HCT116 (cell line): ENCODE measurements around the gene CISD1. TPM values are rescaled to one million over a fixed set of nuclear protein-coding genes. Genes with fewer than 3 reads are reported as not detected.

Experiments
- ATAC-seq: fragments of 200-7000 bp; cut with Tn5 transposase; 2 replicates; pipeline ENCODE4 v1.9.1; 2020; ENCODE audit warnings: mild to moderate bottlenecking, moderate library complexity
- BruUV-seq: library from RNA; stranded (reverse); fragments of 400-500 nt; replicated peaks from 2 replicates; lab custom pipeline; 2021; lab: Mats Ljungman, UMichigan
- CTCF ChIA-PET: fragments of 300-600 bp; sonication (Branson Sonifier 250); formaldehyde crosslinking; loops from one replicate; lab custom pipeline; 2021; ENCODE audit warnings: antibody characterized with exemption; lab: Charles Lee
- POLR2A ChIA-PET: fragments of 300-600, 350-600 bp; sonication (Branson Sonifier 250); formaldehyde crosslinking; loops from one replicate; lab custom pipeline; 2021; ENCODE audit warnings: antibody characterized with exemption; lab: Charles Lee
- RAD21 ChIA-PET, 2 experiments: fragments of 300-600 bp; sonication (Branson Sonifier 250); formaldehyde crosslinking; loops; one replicate each; lab custom pipeline; 2023; ENCODE audit warnings: low total read pairs in 2 of 2; ENCODE audit not compliant: uncharacterized antibody in 2 of 2, unreplicated experiment in 2 of 2, low non-redundant PET in 1 of 2; lab: Charles Lee
- DNase-seq: peaks from one replicate; pipeline ENCODE4 v3.0.0-alpha.2; 2010; ENCODE audit warnings: low read depth, low spot score
- H2AFZ ChIP-seq: fragments of 200-600 bp; shearing (Covaris generic), sonication (generic); 2 replicates; pipeline ENCODE4 v1.6.1; 2017; ENCODE audit warnings: low read depth, mixed run types, mixed read lengths, antibody characterized with exemption, low read length; ENCODE audit not compliant: poor library complexity, severe bottlenecking
- H3K27ac ChIP-seq: 2 replicates; pipeline ENCODE4 v1.5.1; 2012; ENCODE audit warnings: low read depth, low read length
- H3K27me3 ChIP-seq: fragments of 200-600 bp; sonication (generic); 2 replicates; pipeline ENCODE4 v1.6.1; 2016; ENCODE audit warnings: mixed run types, low read length, mixed read lengths; ENCODE audit not compliant: insufficient read depth
- H3K36me3 ChIP-seq, 2 experiments: fragments of 200-500 bp in 1 of 2; fragments of 200-600 bp in 1 of 2; sonication (Bioruptor generic) in 1 of 2; sonication (generic) in 1 of 2; 2 replicates each; pipeline versions ENCODE4 v1.5.1 to v1.6.1; 2014 to 2016; ENCODE audit warnings: low read length in 2 of 2, inconsistent platforms in 1 of 2, mixed read lengths in 1 of 2, mixed run types in 1 of 2; ENCODE audit not compliant: insufficient read depth in 2 of 2, control insufficient read depth in 1 of 2
- H3K4me1 ChIP-seq, 2 experiments: fragments of 200-600 bp in 1 of 2; sonication (generic) in 1 of 2; 2 replicates each; pipeline versions ENCODE4 v1.5.1 to v1.6.1; 2012 to 2017; ENCODE audit warnings: low read length in 2 of 2, inconsistent platforms in 1 of 2, mild to moderate bottlenecking in 1 of 2, mixed read lengths in 1 of 2, mixed run types in 1 of 2, moderate library complexity in 1 of 2; ENCODE audit not compliant: insufficient read depth in 2 of 2, control insufficient read depth in 1 of 2
- H3K4me2 ChIP-seq: fragments of 200-600 bp; sonication (generic); 2 replicates; pipeline ENCODE4 v1.6.1; 2017; ENCODE audit warnings: mixed run types, low read length, mixed read lengths
- H3K4me3 ChIP-seq, 2 experiments: fragments of 200-600 bp in 1 of 2; sonication (generic) in 1 of 2; replicated peaks in 1 of 2; 2 replicates each; pipeline ENCODE4 v1.5.1; 2011 to 2016; ENCODE audit warnings: low read length in 2 of 2, control low read depth in 1 of 2, low read depth in 1 of 2, mild to moderate bottlenecking in 1 of 2, mixed read lengths in 1 of 2, mixed run types in 1 of 2
- H3K79me2 ChIP-seq: fragments of 200-600 bp; sonication (generic); 2 replicates; pipeline ENCODE4 v1.6.1; 2017; ENCODE audit warnings: mild to moderate bottlenecking, mixed run types, low read length, moderate library complexity, mixed read lengths; ENCODE audit not compliant: insufficient read depth
- H3K9ac ChIP-seq: fragments of 200-600 bp; sonication (generic); 2 replicates; pipeline ENCODE4 v1.6.1; 2016; ENCODE audit warnings: low read length, mixed read lengths
- H3K9me2 ChIP-seq: fragments of 200-600 bp; sonication (generic), shearing (Covaris generic); 2 replicates; pipeline ENCODE4 v1.6.1; 2017; ENCODE audit warnings: mixed run types, mild to moderate bottlenecking, moderate library complexity; ENCODE audit not compliant: insufficient read depth
- H3K9me3 ChIP-seq, 2 experiments: fragments of 200-500 bp in 1 of 2; fragments of 200-600 bp in 1 of 2; sonication (Bioruptor generic) in 1 of 2; sonication (generic) in 1 of 2; 2 replicates each; pipeline ENCODE4 v1.6.1; 2014 to 2017; ENCODE audit warnings: low read length in 2 of 2, mixed read lengths in 2 of 2, inconsistent platforms in 1 of 2, low read depth in 1 of 2, mild to moderate bottlenecking in 1 of 2, mixed run types in 1 of 2, moderate library complexity in 1 of 2; ENCODE audit not compliant: control insufficient read depth in 1 of 2, insufficient read depth in 1 of 2
- H4K20me1 ChIP-seq: fragments of 200-600 bp; sonication (generic), shearing (Covaris generic); 2 replicates; pipeline ENCODE4 v1.6.1; 2017; ENCODE audit warnings: mixed run types, mild to moderate bottlenecking, moderate library complexity; ENCODE audit not compliant: insufficient read depth
- CBX3 ChIP-seq: IDR thresholded peaks from 2 replicates; pipeline ENCODE4 v1.6.1; 2012; ENCODE audit warnings: low read depth
- EGR1 ChIP-seq: IDR thresholded peaks from 2 replicates; pipeline ENCODE4 v1.6.1; 2012; ENCODE audit warnings: low read depth
- ELF1 ChIP-seq: IDR thresholded peaks from 2 replicates; pipeline ENCODE4 v1.6.1; 2012; ENCODE audit warnings: low read depth, borderline replicate concordance
- EZH2 ChIP-seq: fragments of 200-600 bp; sonication (generic); IDR thresholded peaks from 2 replicates; pipeline ENCODE4 v1.6.1; 2017; ENCODE audit warnings: antibody characterized with exemption, mixed run types
- EZH2phosphoT487 ChIP-seq: fragments of 200-600 bp; IDR thresholded peaks from 2 replicates; pipeline ENCODE4 v1.6.1; 2018; ENCODE audit warnings: antibody characterized with exemption, borderline replicate concordance
- FOSL1 ChIP-seq: IDR thresholded peaks from 2 replicates; pipeline ENCODE4 v1.6.1; 2012; ENCODE audit warnings: low read depth
- POLR2A ChIP-seq: IDR thresholded peaks from 2 replicates; pipeline ENCODE4 v1.7.0; 2011; ENCODE audit warnings: borderline replicate concordance; ENCODE audit not compliant: insufficient read depth, insufficient read length; ENCODE audit errors: extremely low read depth
- POLR2AphosphoS5 ChIP-seq: IDR thresholded peaks from 2 replicates; pipeline ENCODE4 v1.6.1; 2011; ENCODE audit warnings: mild to moderate bottlenecking, low read depth, low read length, moderate library complexity
- SIN3A ChIP-seq: IDR thresholded peaks from 2 replicates; pipeline ENCODE4 v1.6.1; 2012; ENCODE audit warnings: low read depth
- SP1 ChIP-seq: IDR thresholded peaks from 2 replicates; pipeline ENCODE4 v1.6.1; 2012; ENCODE audit warnings: low read depth
- SRF ChIP-seq: IDR thresholded peaks from 2 replicates; pipeline ENCODE4 v1.6.1; 2012; ENCODE audit warnings: low read depth
- TCF7L2 ChIP-seq: IDR thresholded peaks from 2 replicates; pipeline ENCODE4 v1.7.0; 2011; ENCODE audit warnings: borderline replicate concordance, inconsistent platforms; ENCODE audit not compliant: insufficient read depth, insufficient read length; ENCODE audit errors: extremely low read depth
- ZFX ChIP-seq: fragments of 450-650 bp; IDR thresholded peaks from 2 replicates; pipeline ENCODE4 v1.6.1; 2017
- intact Hi-C: fragments of 100-400 bp; cut with micrococcal nuclease; formaldehyde crosslinking; loops from 2 replicates; pipeline ENCODE4 v1.10.0; 2022
- total RNA-seq: library from RNA; stranded (reverse); gene quantifications from one replicate; pipeline ENCODE4 v1.2.1, GENCODE V29; 2021; ENCODE audit not compliant: unreplicated experiment
- TF ChIP-seq, protein P1 (sequence below): IDR thresholded peaks from 2 replicates; pipeline ENCODE4 v1.6.1; 2012
- TF ChIP-seq, protein P2 (sequence below), 3 experiments: fragments of 200-600 bp in 1 of 3; sonication (generic) in 1 of 3; IDR thresholded peaks in 2 of 3; conservative IDR thresholded peaks in 1 of 3; 2 replicates each; pipeline ENCODE4 v1.5.1; 2012 to 2017; ENCODE audit warnings: low read depth in 2 of 3, low read length in 2 of 3, antibody characterized with exemption in 1 of 3, borderline replicate concordance in 1 of 3, control low read depth in 1 of 3, mild to moderate bottlenecking in 1 of 3, mixed read lengths in 1 of 3, mixed run types in 1 of 3, moderate library complexity in 1 of 3; ENCODE audit not compliant: insufficient read depth in 1 of 3
- TF ChIP-seq, protein P3 (sequence below): IDR thresholded peaks from 2 replicates; pipeline ENCODE4 v1.6.1; 2012; ENCODE audit warnings: low read depth

Gene CISD1
- total RNA-seq, 1 experiment from 2014 or later = 47.3 TPM

DNA sequence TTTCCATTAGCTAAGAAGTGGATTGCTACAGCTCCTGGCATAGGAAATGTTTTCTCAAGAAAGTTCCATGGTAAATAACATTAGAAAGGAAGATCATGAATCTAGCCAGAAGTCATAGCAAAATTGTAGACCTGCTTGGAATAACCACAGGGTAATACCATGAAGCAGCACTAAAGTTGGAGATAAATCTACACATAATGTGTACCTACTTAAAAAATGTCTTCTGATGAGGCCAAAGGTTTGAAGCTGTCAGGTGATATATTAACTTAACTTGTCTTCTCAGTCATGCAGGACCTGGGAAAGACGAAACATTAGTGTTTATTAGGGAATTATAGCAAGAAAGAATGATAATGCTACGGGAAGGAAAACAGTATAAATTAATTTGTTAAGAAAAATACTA, 6.3 kb downstream of the CISD1 start:
- H3K27ac ChIP-seq = no peak overlapping the region
- H3K4me1 ChIP-seq = peaks cover 12 to 16% of the 10 kb centered on the region in 2 experiments
- H3K9ac ChIP-seq = no peak overlapping the region
- TF ChIP-seq EZH2 = no peak
- TF ChIP-seq, protein P1, sequence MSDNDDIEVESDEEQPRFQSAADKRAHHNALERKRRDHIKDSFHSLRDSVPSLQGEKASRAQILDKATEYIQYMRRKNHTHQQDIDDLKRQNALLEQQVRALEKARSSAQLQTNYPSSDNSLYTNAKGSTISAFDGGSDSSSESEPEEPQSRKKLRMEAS = no peak
- intact Hi-C loops = no loop called here
- H4K20me1 ChIP-seq = no peaks in the 10 kb centered on the region
- no peak for DNase-seq
- no TSS peak for BruUV-seq
- no peaks in the 10 kb centered on the region for H3K27me3 ChIP-seq
- H3K36me3 ChIP-seq = peaks cover 0 to 4% of the 10 kb centered on the region in 2 experiments; a peak in 3 of 4 replicates
- peaks cover 70% of the 10 kb centered on the region for H3K79me2 ChIP-seq
- POLR2A ChIA-PET = no interaction called here
- no peak overlapping the region for H3K4me3 ChIP-seq
- no peak overlapping the region for H3K4me2 ChIP-seq
- ATAC-seq = no peak
- RAD21 ChIA-PET = no interaction called here
- CTCF ChIA-PET = interaction anchor here (0.8 kb wide), 1 partner anchor 15 kb away, joined by 4 read pairs; no protein-coding TSS in a partner anchor
- no peaks in the 10 kb centered on the region for H3K9me2 ChIP-seq
- no peaks in the 10 kb centered on the region for H3K9me3 ChIP-seq
- no peak overlapping the region for H2AFZ ChIP-seq

DNA sequence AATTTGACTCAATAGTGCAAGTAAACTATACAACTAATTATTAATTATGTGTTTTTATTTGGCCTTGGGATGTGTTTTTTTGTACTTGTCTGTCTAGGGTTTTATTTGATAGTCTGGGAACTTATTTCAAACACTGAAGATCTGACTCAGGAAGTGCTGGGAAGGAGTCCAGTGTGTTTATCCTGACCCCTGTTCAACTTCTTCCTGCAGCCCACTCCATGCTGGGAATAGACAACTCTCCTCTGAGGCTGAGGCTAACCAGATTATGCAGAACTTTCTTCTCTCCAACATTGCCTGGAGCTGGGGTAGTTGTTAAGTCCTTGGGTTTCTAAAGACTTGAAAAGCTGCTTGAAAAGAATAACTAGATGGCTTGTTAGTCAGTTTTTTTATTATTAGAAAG, 6.9 kb downstream of the CISD1 start:
- Histone ChIP-seq H2AFZ (no peak overlapping the region), H3K9ac (no peak overlapping the region), H3K9me2 (no peaks in the 10 kb centered on the region)
- RAD21 ChIA-PET = no interaction called here
- CTCF ChIA-PET = no interaction called here
- no peak for ATAC-seq
- POLR2A ChIA-PET = no interaction called here
- TF ChIP-seq SP1 (no peak), POLR2AphosphoS5 (no peak), POLR2A (no peak), SIN3A (no peak), FOSL1 (no peak), ZFX (no peak), ELF1 (no peak), SRF (no peak), CBX3 (no peak), TCF7L2 (no peak), EZH2phosphoT487 (no peak), EGR1 (no peak)
- TF ChIP-seq, protein P2, sequence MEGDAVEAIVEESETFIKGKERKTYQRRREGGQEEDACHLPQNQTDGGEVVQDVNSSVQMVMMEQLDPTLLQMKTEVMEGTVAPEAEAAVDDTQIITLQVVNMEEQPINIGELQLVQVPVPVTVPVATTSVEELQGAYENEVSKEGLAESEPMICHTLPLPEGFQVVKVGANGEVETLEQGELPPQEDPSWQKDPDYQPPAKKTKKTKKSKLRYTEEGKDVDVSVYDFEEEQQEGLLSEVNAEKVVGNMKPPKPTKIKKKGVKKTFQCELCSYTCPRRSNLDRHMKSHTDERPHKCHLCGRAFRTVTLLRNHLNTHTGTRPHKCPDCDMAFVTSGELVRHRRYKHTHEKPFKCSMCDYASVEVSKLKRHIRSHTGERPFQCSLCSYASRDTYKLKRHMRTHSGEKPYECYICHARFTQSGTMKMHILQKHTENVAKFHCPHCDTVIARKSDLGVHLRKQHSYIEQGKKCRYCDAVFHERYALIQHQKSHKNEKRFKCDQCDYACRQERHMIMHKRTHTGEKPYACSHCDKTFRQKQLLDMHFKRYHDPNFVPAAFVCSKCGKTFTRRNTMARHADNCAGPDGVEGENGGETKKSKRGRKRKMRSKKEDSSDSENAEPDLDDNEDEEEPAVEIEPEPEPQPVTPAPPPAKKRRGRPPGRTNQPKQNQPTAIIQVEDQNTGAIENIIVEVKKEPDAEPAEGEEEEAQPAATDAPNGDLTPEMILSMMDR (IDR thresholded peaks at IDR 0.05 in 2 of 3, conservative IDR thresholded peaks at IDR 0.05 in 1 of 3; ENCODE audit: borderline replicate concordance in 1 of 3, insufficient read depth in 1 of 3, low read depth in 2 of 3, low read length in 2 of 3) = no peak
- TF ChIP-seq, protein P1 = no peak
- TF ChIP-seq, protein P3, sequence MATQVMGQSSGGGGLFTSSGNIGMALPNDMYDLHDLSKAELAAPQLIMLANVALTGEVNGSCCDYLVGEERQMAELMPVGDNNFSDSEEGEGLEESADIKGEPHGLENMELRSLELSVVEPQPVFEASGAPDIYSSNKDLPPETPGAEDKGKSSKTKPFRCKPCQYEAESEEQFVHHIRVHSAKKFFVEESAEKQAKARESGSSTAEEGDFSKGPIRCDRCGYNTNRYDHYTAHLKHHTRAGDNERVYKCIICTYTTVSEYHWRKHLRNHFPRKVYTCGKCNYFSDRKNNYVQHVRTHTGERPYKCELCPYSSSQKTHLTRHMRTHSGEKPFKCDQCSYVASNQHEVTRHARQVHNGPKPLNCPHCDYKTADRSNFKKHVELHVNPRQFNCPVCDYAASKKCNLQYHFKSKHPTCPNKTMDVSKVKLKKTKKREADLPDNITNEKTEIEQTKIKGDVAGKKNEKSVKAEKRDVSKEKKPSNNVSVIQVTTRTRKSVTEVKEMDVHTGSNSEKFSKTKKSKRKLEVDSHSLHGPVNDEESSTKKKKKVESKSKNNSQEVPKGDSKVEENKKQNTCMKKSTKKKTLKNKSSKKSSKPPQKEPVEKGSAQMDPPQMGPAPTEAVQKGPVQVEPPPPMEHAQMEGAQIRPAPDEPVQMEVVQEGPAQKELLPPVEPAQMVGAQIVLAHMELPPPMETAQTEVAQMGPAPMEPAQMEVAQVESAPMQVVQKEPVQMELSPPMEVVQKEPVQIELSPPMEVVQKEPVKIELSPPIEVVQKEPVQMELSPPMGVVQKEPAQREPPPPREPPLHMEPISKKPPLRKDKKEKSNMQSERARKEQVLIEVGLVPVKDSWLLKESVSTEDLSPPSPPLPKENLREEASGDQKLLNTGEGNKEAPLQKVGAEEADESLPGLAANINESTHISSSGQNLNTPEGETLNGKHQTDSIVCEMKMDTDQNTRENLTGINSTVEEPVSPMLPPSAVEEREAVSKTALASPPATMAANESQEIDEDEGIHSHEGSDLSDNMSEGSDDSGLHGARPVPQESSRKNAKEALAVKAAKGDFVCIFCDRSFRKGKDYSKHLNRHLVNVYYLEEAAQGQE = no peak
- TF ChIP-seq, all 23 proteins: peak for 0
- Histone ChIP-seq H3K27ac (no peak overlapping the region), H3K4me1 (peaks cover 12 to 16% of the 10 kb centered on the region in 2 experiments), H4K20me1 (no peaks in the 10 kb centered on the region), H3K4me3 (no peak overlapping the region), H3K36me3 (peaks cover 0 to 4% of the 10 kb centered on the region in 2 experiments; a peak in 3 of 4 replicates), H3K79me2 (peaks cover 64% of the 10 kb centered on the region), H3K27me3 (no peaks in the 10 kb centered on the region), H3K9me3 (no peaks in the 10 kb centered on the region), H3K4me2 (no peak overlapping the region)
- no peak for DNase-seq
- intact Hi-C loops = no loop called here
- no TSS peak for BruUV-seq
